A673 (cell line): ENCODE results near the gene C1R.

Experiments
- EZH2 ChIP-seq: fragments of 200-600 bp; sonication (generic); IDR thresholded peaks from 2 replicates; pipeline ENCODE4 v1.6.1; 2017; ENCODE audit warnings: borderline replicate concordance, low read depth, mild to moderate bottlenecking, mixed read lengths, antibody characterized with exemption, low read length; ENCODE audit not compliant: poor library complexity, severe bottlenecking
- TF ChIP-seq, protein P1 (sequence below): fragments of 300-800, 200-600 bp; sonication (generic); conservative IDR thresholded peaks from 2 replicates; pipeline ENCODE4 v1.5.1; 2017; ENCODE audit warnings: low read depth, mild to moderate bottlenecking, antibody characterized with exemption, low read length, moderate library complexity, mixed read lengths

DNA sequence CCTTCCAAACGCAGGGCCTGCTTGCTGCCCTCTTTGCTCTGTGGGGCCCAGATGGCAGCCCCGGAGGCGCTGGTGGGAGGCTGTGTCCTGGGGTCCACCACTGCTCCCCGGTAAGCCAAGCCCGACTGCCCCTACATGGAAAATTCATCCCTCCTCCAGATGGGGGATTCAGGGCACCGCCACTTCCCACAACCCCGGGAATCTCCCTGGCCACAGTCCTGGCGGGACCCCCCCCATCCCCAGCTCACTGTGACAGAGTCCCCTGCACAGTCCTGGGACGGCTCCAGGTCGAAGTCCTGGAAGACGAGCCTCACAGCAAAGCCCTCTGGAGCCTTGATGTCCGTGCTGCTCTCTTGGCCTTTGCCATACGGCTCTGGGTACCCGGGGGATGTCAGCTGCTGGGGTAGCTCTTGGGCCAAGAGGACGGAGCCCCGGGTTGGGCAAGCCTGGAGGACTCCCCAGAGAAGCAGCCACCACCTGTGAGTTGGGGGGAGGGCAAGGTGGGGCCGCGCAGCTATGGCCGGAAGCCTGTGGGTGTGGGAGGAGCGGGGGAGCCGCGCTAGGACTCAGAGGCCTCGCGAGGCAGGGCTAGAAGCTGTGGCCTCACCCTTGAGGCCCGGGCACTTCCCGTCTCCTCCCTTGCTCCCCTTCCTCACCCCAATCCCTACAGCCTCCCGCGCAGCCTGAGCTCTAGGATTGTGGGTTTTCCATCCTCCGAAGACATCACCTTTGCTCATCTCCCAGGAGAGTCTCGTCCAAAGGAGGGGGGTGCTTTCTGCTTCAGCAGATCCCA, 16.0 kb upstream of the C1R start:
- TF ChIP-seq, protein P1, sequence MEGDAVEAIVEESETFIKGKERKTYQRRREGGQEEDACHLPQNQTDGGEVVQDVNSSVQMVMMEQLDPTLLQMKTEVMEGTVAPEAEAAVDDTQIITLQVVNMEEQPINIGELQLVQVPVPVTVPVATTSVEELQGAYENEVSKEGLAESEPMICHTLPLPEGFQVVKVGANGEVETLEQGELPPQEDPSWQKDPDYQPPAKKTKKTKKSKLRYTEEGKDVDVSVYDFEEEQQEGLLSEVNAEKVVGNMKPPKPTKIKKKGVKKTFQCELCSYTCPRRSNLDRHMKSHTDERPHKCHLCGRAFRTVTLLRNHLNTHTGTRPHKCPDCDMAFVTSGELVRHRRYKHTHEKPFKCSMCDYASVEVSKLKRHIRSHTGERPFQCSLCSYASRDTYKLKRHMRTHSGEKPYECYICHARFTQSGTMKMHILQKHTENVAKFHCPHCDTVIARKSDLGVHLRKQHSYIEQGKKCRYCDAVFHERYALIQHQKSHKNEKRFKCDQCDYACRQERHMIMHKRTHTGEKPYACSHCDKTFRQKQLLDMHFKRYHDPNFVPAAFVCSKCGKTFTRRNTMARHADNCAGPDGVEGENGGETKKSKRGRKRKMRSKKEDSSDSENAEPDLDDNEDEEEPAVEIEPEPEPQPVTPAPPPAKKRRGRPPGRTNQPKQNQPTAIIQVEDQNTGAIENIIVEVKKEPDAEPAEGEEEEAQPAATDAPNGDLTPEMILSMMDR, result no peak
- TF ChIP-seq EZH2, result no peak
